ENCODE measurements around the gene GIMAP4.
"Not testable (repeated sequence)": the region's sequence is repeated elsewhere in the genome, so short reads cannot be mapped to it uniquely, and the experiment has no call there.

The GIMAP4 gene

GRCh38 chr7:150567169-150567568 lies at the start of gene GIMAP4:
Gene GIMAP4 (plus strand): TSS chr7:150567390. CDS start chr7:150569902, 2,512 bp downstream.
- no peak for DNase-seq

GRCh38 chr7:150519310-150519709 lies 47.9 kb upstream of the GIMAP4 start:
- DNase-seq = no peak

- no peak for DNase-seq
Observed at GRCh38 chr7:150520145-150520544, 47.0 kb upstream of the GIMAP4 start.

GRCh38 chr7:150522931-150523330 lies 44.3 kb upstream of the GIMAP4 start:
- not testable (repeated sequence) for DNase-seq

- no peak for DNase-seq
Observed at GRCh38 chr7:150524018-150524417, 43.2 kb upstream of the GIMAP4 start.

- DNase-seq = no peak
Observed at GRCh38 chr7:150531704-150532103, 35.5 kb upstream of the GIMAP4 start.

GRCh38 chr7:150538259-150538658 lies 28.9 kb upstream of the GIMAP4 start:
- no peak for DNase-seq

- no peak for DNase-seq
Observed at GRCh38 chr7:150553163-150553562, 14.0 kb upstream of the GIMAP4 start.

- DNase-seq = no peak
Observed at GRCh38 chr7:150556521-150557138, 10.6 kb upstream of the GIMAP4 start.

GRCh38 chr7:150560486-150560885 lies 6.7 kb upstream of the GIMAP4 start:
- no peak for DNase-seq

- no peak for DNase-seq
Observed at GRCh38 chr7:150562919-150563318, 4.3 kb upstream of the GIMAP4 start.

GRCh38 chr7:150564006-150564405 lies 3.2 kb upstream of the GIMAP4 start:
- DNase-seq = no peak

GRCh38 chr7:150564566-150564965 lies 2.6 kb upstream of the GIMAP4 start:
- DNase-seq = no peak

GRCh38 chr7:150565239-150565638 lies 2.0 kb upstream of the GIMAP4 start:
- no peak for DNase-seq

GRCh38 chr7:150566123-150566522 lies 1.1 kb upstream of the GIMAP4 start:
- no peak for DNase-seq

GRCh38 chr7:150566572-150566971 lies 618 bp upstream of the GIMAP4 start:
- no peak for DNase-seq

GRCh38 chr7:150567871-150568301 lies 696 bp downstream of the GIMAP4 start:
- no peak for DNase-seq

- no peak for DNase-seq
Observed at GRCh38 chr7:150568714-150569113, 1.5 kb downstream of the GIMAP4 start.

- DNase-seq = no peak
Observed at GRCh38 chr7:150569245-150569955, 2.2 kb downstream of the GIMAP4 start.

- DNase-seq = no peak
Observed at GRCh38 chr7:150570556-150571465, 3.6 kb downstream of the GIMAP4 start.

GRCh38 chr7:150572496-150572895 lies 5.3 kb downstream of the GIMAP4 start:
- DNase-seq = no peak

GRCh38 chr7:150579979-150580637 lies 12.9 kb downstream of the GIMAP4 start:
- not testable (repeated sequence) for DNase-seq

Data from NCI-H1930 (cell line).